Measurements from ENCODE around the gene MAP2K3.
A peak's percentile ranks its signal among the peaks of the same experiment; 100 is the strongest.

The MAP2K3 gene

DNA sequence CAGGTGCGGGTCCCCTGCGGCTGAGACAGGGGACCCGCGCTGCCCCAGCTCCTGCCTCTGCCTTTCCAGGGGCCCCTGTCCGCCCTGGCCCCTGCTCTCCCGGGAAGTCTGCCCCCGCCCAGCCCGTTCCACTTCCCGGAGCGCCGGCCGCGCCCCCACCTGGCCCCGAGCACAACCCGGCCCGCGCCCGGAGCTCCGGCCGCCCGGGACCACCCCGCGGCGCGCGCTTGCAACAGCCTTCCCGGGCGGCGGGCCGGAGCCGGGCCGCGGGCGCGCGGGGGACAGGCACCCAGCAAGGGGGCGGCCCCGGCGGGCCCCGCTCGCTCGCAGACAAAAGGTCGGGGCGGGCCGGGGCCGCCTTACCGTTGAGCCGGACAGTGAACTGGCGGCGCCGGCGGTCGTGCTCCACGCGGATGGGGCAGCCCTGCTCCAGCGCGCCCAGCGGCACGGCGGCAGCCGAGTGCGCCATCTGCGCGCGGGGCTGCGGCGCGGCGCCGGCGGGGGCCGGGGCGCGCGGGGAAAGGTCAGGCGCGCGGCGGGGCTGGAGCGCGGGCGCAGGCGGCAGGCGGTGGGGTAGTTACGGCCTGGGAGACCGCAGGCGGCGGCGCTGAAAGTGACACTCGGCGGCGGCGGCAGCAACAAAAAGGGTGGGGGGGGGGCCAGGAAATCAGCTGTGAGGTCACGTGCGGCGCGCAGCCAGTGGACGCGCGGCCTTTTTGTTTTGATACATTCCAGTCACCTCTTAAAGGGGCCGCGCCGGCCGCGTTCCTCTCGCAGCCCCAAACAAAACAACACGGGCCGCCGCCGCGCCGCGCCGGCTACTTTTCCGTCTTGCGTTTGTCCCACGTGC lies 31.5 kb upstream of the MAP2K3 start, which contains the start of gene NATD1:
NATD1 (minus strand) TSS at position 615 of the 850 bp plus-strand sequence; CDS start at position 469, 146 bp downstream.
- DNase-seq, result peak; percentile 80 to 83

DNA sequence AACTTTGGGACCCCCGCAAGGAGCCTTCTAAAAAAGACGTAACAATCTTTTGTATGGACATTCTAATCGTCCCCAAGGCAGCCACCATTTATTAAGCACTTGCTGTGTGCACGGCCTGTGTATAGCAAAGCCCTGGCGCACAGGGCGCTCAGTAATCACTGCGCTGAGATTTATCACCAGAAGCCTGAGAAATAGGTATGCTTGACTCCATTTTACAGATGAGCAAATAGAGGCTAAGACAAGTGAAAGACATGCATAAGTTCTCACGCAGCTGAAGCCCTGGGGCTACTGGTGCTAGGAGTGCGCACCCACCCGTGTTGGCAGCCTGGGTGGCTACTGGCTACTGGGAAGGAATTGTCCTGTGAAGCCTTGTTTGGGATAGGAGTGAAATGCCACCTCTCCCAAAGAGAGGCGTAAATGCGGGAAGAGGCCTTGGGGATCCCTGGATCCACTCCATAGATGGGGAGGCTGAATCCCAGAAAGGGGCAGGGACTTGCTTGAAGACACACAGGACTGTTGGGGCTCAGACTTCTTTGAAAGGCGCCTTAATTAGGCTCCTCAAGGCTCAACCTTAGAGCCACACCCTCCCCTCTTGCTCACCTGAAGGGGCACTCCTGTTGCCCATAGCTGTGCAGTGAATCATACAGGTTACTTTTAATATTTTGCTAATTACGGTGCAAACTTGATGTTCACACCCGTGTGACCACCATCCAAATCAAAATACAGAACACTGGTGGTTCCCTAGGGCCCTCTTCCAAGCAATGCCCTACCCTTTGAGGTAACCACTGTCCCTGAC lies 30.7 kb upstream of the MAP2K3 start:
- DNase-seq, result no peak

DNA sequence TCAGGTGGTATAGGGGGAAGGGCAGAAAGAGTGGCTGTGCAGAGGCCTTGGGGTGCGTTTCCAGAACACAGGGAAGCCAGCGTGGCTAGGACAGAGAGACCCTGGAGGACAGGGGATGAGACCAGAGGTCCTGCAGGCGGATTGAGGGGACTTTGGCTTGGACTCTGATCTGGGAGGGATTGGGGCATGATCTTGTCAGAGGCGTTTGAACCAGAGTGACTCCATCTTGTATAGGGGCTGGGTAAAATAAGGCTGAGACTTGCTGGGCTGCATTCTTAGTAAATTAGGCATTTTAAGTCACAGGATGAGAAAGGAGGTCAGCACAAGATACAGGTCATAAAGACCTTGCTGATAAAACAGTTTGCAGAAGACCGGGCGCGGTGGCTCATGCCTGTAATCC lies 25.9 kb upstream of the MAP2K3 start:
- DNase-seq, result no peak

DNA sequence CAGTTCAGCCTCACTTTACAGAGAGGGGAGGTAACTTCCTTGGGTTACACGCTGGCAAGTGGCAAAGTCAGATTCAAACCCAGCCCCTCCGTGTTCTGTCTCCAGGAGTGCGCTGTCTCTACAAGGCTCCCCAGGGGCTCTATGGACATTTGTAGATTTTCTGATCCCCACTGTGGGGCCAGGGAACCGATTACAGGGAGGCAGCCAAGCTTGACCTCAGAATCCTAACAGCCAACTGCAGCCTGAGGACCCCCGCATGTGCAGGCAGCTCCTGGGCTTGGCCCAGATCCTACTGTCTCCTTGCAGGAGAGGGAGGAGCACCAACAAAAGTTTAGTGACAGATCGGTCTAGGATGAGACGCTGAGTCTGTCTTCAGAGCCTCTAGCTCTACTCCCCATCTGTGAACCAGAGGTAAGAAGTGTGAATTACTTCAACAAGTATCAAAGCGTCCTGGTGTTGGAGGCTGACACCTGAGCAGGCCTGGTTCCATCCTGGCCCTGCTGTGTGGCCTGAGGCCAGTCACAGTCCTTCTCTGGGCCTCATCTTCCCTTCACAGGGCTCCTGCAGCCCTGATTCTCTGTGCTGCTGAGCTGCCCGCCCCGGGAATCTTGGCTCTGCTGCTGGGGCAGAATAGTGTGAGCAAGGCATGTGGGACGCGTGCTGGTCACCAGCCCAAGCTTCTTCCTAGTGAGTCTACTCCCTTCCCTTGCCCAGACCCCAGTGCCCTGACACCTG lies 22.1 kb upstream of the MAP2K3 start:
- no peak for DNase-seq

DNA sequence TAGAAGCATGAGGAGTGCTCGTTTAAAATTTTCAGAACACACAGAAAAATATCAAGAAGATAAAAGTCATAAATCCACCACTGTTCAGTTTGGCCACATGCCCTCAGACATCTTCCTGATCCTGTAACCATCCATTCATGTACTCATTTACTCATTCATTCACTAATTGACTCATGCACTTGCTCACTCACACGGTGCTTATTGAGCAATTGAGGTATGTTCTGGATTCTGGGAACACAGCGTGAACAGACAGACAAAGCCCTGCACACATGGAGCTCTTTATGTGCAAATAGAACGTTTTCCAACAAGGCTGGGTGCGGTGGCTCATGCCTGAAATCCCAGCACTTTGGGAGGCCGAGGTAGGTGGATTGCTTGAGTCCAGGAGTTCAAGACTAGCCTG lies 21.1 kb upstream of the MAP2K3 start:
- no peak for DNase-seq

DNA sequence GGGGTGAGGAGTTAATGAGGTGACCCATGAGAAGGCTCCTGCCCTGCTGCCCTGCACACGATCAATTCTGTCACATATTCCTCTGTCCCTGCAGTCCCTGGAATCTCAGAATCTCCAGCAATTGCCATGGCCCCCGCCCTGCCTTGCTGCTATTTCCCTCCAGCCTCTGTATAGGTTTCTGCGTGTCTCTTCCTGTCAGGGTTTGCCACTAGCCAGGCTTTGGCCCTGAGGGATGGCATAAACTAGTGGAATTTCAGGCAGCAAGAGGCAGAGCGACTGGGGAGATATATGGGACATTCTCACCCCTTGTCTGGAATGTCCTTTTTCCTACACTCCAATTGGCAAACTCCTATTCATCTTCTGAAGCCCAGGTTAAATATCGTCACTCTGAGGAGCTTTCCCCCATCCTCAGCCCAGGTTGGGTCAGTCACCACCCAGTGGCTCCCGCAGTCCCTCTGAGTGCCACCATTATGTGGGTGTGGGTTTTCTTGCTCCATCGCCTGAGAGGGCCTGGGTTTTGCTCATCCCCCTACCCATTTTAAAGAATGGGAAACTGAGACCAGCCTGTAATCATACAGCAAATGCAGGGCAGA lies 15.8 kb upstream of the MAP2K3 start:
- no peak for DNase-seq

DNA sequence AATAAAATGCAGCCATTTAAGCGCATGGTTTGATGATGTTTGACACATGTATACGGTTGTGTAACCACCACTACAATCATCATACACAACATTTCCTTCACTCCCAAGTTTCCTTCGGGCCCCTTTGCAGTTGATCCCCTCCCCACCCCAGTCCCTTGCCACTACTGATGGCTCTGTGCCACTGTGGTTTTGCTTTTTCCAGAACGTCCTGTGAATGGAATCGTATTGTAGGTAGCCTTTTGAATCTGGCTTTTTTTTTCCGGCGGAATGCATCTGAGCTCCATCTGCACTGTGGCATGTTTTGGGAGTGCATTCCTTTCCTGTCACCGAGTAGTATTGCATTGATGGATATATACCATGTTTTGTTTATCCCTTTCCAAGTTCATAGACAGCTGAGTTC lies 15.1 kb upstream of the MAP2K3 start:
- DNase-seq, result no peak

DNA sequence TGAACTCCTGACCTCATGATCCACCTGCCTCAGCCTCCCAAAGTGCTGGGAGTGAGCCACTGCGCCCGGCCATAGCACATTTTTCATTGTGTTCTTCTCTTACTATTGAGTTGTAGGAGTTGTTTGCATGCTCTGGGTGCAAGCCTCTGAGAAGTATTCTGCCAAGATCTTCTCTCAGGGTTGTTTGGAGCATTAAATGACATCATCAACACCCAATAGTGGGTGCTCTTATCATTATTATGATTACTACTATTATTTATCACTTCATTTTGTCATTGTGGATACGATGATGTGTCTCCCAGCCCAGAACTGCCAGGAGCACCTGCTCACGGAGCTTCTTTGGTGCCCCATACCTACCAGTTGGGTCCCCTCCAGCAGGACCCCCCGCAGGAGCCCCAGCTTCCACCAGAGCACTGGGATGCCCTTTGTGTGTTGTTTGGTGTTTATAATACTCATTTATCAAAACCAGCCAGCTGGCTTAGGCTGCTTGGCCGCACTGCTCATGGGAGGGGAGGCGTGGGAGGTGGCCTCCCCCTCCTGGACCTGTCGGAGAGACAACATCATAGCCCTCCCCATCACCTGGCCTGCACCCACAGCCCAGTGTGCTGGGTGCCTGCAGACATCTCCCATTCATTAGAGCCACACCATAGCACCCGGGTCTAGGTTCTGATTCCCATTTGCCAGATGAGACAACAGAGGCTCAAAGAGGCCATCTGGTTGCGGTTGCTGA lies 12.9 kb upstream of the MAP2K3 start:
- no peak for DNase-seq

DNA sequence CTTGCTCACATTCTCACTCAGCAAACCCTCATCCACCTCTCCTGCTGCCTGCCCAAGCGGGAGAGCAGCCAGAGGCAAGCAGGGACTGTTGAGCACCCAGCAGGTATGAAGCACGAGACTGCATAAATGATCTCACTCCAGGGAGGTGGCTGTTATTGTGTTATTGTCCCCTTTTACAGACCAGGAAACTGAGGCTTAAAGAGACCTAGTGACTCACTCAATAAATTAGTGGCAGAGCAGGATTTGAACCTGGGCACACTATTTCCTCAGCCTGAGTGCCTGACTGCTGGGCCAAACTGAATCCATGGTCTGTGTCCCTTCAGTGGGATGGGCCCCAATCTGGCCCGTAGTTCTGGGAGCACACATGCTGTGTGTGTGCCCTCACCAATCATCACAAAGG lies 12.3 kb upstream of the MAP2K3 start:
- DNase-seq, result no peak

DNA sequence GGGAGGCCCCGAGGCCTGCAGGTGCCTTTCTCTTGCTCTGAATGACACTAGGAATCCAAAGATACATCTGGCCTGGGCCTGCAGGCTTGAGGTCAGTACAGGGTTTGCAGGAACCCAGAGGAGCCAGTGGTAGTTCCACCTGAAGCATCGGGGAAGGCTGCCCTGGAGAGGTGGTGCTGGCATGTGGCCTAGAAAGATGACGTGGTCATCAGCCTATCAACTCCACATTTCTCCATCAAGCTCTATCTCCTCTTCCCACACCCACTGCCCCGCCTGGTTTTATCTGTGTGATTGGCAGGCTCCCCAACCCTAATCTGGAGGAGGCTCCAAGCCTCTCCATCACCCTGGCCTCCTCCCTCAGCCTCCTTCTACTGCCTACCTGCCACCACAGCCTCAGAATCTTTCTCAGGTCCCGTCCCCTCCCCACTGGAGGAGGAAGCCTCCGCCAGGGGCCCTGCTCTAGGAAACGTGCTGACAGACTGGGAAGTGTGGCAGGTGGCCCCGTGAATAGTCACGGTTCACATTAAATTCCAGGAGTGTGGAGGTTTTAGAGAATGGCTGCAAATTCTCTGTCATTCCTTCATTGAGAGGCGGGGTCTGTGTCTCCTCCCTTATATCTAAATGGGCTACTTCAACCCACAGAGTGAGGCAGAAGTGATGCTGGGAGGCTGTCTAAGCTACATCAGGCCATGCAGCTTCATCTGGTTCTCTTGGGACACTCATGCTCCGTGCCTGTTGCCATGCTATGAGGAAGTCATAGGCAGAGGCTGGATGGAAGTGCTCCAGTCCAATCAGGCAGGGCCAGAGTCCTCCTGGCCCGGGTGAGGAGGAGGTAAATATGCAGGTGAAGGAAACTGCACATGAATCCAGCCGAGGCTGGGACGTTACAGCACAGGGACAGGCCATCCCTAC lies 11.4 kb upstream of the MAP2K3 start:
- DNase-seq, result no peak

DNA sequence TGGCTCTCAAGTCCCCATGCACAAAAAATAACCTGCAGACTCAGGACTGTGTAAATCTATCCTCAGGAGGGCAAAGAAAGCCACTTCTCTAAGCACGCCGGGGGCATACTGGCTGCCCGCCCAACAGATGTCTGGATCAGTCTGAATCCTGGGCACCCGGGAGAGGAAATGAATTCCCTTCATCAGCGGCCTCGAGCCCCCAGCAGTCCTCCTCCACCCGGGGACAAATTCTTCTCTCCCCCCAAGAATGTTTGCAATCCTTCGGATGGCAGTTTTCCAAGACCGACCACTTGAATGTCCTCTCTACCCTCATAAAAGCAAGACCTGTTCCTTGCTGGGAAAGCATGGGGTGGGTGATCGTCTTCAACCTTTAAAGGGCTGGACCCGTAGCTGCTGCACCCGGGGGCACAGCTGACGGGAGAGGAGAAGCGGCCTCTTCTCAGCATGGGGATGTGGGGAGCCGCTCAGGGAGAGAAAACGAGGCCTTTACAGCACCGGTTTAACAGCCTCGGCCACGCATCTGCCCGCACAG lies 9.4 kb upstream of the MAP2K3 start:
- DNase-seq, result no peak

DNA sequence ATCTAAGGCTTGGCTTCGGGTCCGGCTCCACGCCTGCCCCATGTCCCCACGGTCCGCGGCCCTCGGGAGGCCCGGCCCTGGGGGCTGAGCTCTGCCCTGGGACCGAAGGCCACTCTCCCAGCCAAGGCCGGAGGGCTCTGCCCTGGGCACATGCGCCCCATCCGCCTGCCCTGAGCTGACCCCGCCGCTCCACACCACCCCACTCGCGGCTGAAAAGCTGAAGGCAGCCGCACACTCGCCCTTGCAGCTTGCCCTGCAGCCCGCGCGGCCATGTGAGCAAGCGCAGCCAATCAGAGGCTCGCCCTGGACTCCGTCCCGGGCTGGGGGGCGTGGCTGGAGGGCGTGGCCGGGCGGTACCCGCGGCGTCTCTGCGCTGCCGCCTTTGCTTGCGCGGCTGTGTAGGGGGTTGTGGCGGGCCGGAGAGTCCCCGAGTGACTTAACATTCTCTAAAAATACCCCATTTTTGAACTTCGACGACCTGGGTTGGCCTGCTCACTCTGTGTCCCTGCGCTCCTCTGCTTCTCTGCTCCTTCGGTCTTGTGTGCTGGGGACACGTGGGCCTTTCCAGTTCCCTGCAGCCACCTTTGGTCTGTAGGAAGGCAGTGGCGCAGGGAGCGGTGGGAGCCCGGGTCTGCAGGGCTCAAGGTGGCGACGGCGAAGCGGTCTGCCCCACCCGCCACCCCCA lies 8.8 kb upstream of the MAP2K3 start:
- peak; percentile 93 to 94 for DNase-seq

DNA sequence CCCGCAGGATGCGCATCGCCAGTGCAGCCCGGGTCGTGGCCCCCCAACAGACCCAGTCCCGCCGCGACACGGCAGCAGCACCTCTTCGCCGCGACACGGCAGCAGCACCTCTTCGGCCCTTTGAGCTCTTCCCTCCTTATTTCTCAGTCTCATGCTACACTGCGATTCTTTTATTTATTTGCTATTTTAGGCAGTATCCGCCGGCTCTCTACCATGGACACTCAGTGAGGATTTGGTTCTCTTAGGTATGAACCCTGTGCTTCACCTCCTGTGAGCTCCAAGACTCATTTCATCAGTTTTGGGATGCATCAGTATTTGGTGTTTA lies 8.3 kb upstream of the MAP2K3 start:
- no peak for DNase-seq

DNA sequence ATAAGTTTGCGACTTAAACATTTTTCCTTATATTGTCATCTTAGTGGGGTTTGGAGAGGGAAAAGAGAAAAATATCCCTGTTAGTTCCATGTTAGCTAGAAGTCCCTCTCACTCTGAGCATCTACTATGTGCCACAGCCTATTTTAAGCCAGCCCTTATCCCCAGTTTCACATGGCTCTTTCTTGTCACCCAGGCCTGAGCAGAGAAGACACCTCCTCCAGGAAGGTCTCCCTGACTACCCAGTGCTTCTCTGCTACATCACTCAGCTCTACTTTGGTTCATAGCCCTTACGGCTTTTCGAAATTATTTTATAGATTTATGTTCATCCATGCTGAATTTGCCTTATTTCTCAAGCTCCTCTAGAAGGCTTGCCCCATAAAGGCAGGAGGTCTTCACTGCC lies 7.2 kb upstream of the MAP2K3 start:
- no peak for DNase-seq

DNA sequence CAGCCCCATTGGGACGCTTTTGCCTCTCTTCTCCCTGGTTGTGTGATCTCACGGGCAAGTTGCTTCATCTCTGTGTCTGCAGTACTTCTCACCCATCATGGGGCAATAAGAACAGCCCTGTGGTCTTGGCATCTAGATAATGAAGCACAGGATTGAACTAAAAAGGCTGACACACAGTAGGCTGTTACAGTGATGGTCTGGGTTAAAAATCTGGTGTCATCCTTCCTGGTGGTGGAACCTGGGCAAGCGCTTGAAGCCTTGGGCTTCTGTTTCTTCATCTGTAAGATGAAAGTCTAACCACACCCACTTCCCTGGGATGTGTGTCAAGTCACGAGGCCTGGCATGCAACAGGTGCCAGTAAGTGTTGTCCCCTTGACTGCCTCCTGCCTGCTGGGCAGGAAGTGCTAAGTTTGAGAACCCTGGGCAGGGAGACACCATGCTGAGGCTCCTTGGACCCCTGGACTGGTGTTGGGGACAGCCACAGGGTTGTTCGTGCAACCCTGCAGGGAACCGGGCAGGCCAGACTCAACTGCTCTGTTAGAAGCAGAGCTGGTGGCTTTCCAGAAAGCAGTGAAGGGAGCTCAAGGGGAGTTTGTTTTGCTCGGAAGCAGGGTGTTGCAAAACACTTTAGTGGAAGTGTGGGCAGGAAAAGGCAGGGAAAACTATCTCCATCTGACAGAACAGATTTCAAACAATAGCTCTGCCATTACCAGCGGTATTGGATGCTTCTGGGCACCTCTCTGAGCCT lies 5.9 kb upstream of the MAP2K3 start:
- peak; percentile 50 to 69 for DNase-seq

DNA sequence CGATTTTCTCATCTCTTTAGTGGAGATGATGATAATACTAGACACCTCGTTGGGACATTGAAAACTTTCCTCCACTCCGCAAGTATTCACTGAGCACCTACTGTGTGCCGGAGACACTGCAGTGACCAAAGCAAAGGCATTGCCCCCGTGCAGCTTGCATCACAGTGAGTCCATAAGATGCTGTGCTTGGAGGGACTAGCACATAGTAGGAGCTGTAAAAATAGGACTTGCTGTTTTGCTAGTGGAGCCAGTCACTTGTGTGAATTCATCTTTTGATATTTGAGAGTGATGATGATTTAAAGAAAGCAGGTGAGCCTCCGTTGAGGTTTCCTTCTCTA lies 5.3 kb upstream of the MAP2K3 start:
- no peak for DNase-seq

DNA sequence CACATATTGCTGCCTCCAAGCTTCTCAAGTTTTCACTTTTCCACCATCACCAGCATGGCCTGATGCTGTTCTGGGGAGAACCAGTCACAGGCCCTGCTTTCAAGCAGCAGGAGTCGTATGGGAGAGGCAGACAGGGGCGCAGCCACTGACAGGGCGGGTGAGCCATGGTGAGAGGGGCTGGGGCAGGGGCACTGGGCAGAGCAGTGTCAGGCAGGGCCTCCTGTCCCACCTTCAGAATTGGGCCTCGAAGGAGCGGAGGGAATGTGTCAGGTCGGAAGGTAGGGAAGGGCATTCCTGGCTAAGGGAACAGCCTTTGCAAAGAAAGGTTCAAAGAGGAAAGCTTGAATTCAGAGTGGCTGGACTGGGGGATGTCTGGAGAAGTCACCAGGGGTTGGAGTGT lies 4.9 kb upstream of the MAP2K3 start:
- no peak for DNase-seq

DNA sequence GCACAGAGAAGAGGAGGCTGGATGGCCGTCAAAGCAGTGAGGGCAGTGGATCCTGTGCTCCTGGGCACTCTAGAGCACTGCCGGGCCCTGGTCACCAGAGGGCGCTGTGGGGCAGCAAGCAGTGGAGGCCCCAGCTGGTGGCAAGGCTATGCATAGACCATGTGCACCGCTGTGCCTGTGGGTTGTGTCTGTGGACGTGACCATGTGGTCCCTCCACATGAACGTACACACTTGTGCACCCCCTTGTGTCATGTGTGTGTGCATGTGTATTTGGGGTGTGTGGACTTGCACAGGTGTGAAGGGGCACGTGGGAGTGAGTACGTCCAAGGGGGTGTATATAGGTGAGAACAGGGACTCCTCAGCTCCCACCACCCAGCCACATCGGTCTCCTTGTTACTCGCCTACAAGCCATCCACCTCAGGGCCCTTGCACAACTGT lies 4.4 kb upstream of the MAP2K3 start:
- DNase-seq, result peak; percentile 88 to 89

DNA sequence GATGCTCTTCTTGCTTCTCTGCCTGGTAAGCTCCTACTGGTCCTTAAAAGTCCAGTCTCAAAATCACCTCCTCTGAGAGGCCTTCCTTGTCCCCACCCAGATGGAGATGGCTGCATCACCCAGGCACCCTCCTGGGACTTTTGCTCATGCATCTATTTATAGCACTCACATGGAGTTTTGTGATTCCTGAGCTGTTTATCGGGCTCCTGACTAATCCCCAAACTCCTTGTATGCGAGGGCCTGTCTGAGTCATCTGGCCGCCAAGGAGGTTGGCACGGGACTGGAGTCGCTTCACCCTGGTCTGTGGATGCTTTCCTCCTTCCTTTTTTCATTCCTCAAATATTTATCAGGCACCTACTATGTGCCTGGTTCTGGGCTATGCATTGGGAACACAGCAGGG lies 2.3 kb upstream of the MAP2K3 start:
- no peak for DNase-seq

DNA sequence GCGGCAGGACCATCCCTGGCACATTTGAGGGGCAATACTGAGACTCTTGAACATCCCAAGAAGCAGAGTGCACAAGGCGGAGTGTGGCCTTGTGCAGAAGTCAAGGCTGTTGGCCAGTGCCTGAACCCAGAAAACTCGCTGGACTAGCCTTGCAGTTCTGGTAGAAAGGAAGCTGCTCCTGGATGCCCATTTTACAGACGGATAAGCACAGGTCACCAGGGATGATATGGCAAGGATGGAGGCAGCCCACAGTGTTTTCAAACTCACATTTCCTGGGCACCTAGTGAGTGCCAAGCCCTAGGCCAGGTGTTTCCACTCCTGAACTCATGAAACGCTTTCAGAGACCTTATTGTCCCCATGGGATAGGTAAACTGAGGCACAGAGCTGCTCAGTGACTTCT lies 1.7 kb upstream of the MAP2K3 start:
- DNase-seq, result no peak
